Uterus (tissue), 4 donors: ENCODE data around the gene LKAAEAR1. TPM values are rescaled to one million over a fixed set of nuclear protein-coding genes. Genes with fewer than 3 reads are reported as not detected.

ENCODE experiments used
- DNase-seq, 2 donors: peaks; one replicate each; pipeline ENCODE4 v3.0.0-alpha.2; 2019 to 2020
- H3K27ac ChIP-seq, 2 donors: fragments of 200-600 bp; sonication (generic); 1 replicate in 1 of 2; 2 replicates in 1 of 2; pipeline ENCODE4 v1.5.1; 2016 to 2018
- H3K27me3 ChIP-seq, 2 donors: fragments of 200-600 bp; sonication (generic); one replicate each; pipeline ENCODE4 v1.5.1; 2018 to 2019; ENCODE audit warnings: control low read depth in 1 of 2
- H3K36me3 ChIP-seq, 2 donors: fragments of 200-600 bp; sonication (generic); one replicate each; pipeline ENCODE4 v1.5.1; 2019; ENCODE audit warnings: control low read depth in 1 of 2
- H3K4me1 ChIP-seq, 2 donors: fragments of 200-600 bp; sonication (generic); one replicate each; pipeline ENCODE4 v1.5.1; 2018 to 2019; ENCODE audit warnings: control low read depth in 1 of 2
- H3K4me3 ChIP-seq, 2 donors: fragments of 200-600 bp; sonication (generic); 1 replicate in 1 of 2; 2 replicates in 1 of 2; pipeline ENCODE4 v1.5.1; 2018 to 2019; ENCODE audit warnings: mild to moderate bottlenecking in 1 of 2
- H3K9me3 ChIP-seq, 2 donors: fragments of 200-600 bp; sonication (generic); one replicate each; pipeline ENCODE4 v1.5.1; 2019; ENCODE audit warnings: control low read depth in 1 of 2
- POLR2A ChIP-seq, 2 donors: fragments of 450-650 bp; IDR thresholded peaks; one replicate each; pipeline ENCODE4 v1.6.1; 2016; ENCODE audit warnings: antibody characterized with exemption in 2 of 2, mild to moderate bottlenecking in 1 of 2, moderate library complexity in 1 of 2
- intact Hi-C: fragments of 100-400 bp; cut with DNase I; formaldehyde crosslinking; loops from one replicate; pipeline ENCODE4 v1.15.1; 2023; ENCODE audit warnings: low total_unique reads
- total RNA-seq, 4 donors: library from RNA; depleted of rRNA in 3 of 4; stranded (reverse); fragments of >200 nt in 3 of 4; gene quantifications; one replicate each; pipeline versions ENCODE4 v1.1.0 to v1.2.4, GENCODE V29; 2014 to 2023
- TF ChIP-seq, protein P1 (sequence below), 4 experiments: fragments of 200-600 bp in 2 of 4; fragments of 450-650 bp in 2 of 4; sonication (generic) in 2 of 4; IDR thresholded peaks; one replicate each; pipeline ENCODE4 v1.5.1; 2016 to 2019; ENCODE audit warnings: antibody characterized with exemption in 4 of 4, mild to moderate bottlenecking in 2 of 4, moderate library complexity in 1 of 4
- donor health status: DM: yes; HTN: yes; CAD: no.

Gene LKAAEAR1
- total RNA-seq, 4 donors from 2014 or later, result not detected

DNA sequence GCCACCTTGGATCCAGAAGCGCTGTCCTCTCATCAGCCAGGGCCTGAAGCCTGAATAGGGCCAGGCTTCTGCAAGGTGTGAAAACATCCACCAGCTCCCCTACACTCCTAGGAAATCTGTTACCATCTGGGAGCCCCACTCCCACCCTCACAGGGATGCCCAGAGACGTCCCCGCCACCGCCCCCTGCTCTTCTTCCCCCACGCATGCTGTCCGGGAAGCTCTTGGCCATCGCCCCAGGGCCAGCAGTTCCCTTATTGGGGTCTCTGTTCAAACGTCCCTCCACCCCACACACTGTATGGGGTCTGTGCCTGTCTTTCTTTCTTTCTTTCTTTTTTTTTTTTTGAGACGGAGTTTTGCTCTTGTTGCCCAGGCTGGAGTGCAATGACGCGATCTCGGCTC is 8.6 kb downstream of the LKAAEAR1 start:
- no peaks in the 10 kb centered on the region for H3K36me3 ChIP-seq
- peaks cover 0 to 17% of the 10 kb centered on the region in 2 donors for H3K27me3 ChIP-seq
- DNase-seq, result no peak
- TF ChIP-seq POLR2A (IDR thresholded peaks at IDR 0.05), result no peak
- TF ChIP-seq, protein P1, sequence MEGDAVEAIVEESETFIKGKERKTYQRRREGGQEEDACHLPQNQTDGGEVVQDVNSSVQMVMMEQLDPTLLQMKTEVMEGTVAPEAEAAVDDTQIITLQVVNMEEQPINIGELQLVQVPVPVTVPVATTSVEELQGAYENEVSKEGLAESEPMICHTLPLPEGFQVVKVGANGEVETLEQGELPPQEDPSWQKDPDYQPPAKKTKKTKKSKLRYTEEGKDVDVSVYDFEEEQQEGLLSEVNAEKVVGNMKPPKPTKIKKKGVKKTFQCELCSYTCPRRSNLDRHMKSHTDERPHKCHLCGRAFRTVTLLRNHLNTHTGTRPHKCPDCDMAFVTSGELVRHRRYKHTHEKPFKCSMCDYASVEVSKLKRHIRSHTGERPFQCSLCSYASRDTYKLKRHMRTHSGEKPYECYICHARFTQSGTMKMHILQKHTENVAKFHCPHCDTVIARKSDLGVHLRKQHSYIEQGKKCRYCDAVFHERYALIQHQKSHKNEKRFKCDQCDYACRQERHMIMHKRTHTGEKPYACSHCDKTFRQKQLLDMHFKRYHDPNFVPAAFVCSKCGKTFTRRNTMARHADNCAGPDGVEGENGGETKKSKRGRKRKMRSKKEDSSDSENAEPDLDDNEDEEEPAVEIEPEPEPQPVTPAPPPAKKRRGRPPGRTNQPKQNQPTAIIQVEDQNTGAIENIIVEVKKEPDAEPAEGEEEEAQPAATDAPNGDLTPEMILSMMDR (IDR thresholded peaks at IDR 0.05), result no peak
- intact Hi-C loops, result no loop called here
- no peak overlapping the region for H3K27ac ChIP-seq
- peaks cover 5 to 10% of the 10 kb centered on the region in 2 donors for H3K4me1 ChIP-seq
- H3K9me3 ChIP-seq, result no peaks in the 10 kb centered on the region
- H3K4me3 ChIP-seq, result no peak overlapping the region

DNA sequence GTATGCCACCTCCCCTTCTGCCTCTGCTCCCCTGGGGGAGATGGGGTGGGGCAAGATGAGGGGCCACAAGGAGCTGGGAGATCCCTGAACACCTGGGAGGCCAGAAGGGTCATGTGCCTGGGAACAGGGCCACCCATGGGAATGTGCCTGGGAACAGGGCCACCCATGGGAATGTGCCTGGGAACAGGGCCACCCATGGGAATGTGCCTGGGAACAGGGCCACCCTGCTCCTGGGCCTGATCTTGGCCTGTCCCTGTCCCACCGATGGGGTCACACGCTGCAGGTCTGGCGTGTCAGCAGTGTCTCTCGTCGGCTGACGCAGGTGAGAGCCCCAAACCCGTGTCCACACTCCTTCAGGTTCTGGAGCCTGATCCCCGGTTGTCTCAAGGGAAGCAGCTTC is 9.2 kb downstream of the LKAAEAR1 start:
- DNase-seq, result no peak
- intact Hi-C loops, result no loop called here
- TF ChIP-seq, protein P1 (IDR thresholded peaks at IDR 0.05), result no peak
- TF ChIP-seq POLR2A (IDR thresholded peaks at IDR 0.05), result no peak
- H3K27ac ChIP-seq, result no peak overlapping the region
- peaks cover 0 to 17% of the 10 kb centered on the region in 2 donors for H3K27me3 ChIP-seq
- H3K4me1 ChIP-seq, result peaks cover 5 to 10% of the 10 kb centered on the region in 2 donors
- no peaks in the 10 kb centered on the region for H3K9me3 ChIP-seq
- H3K4me3 ChIP-seq, result no peak overlapping the region
- H3K36me3 ChIP-seq, result no peaks in the 10 kb centered on the region

DNA sequence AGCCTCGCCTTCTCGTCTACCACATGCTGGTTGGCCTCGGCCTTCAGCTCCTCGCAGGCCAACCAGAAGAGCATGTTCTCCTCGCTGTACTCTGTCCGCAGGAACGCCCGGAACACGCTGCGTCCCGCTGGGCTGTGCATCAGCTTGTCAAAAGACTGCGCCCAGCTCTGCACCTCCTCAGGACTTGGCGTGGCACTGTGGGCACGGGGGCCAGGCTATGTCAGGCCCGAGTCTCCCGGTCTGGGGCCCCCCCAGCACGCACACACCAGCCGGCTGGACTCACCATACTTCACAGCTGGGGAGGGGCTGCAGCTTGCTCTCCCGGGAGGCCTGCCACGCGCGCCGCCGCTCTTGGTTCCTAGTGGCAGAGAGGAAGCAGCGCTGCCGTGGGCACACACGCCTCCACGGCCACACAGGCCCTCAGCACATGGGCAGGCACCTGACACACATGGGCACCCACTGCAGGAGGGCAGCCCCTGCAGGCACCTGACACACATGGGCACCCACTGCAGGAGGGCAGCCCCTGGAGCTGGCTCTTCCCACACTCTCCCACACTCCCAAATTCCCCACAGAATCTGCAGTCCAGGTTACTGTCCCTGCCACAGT is 9.9 kb downstream of the LKAAEAR1 start:
- Histone ChIP-seq H3K27me3 (peaks cover 0 to 15% of the 10 kb centered on the region in 2 donors), H3K36me3 (no peaks in the 10 kb centered on the region), H3K9me3 (no peaks in the 10 kb centered on the region), H3K27ac (no peak overlapping the region), H3K4me1 (peaks cover 3 to 9% of the 10 kb centered on the region in 2 donors), H3K4me3 (no peak overlapping the region)
- TF ChIP-seq POLR2A (IDR thresholded peaks at IDR 0.05), result no peak
- TF ChIP-seq, protein P1 (IDR thresholded peaks at IDR 0.05), result no peak
- intact Hi-C loops, result no loop called here
- DNase-seq, result no peak

DNA sequence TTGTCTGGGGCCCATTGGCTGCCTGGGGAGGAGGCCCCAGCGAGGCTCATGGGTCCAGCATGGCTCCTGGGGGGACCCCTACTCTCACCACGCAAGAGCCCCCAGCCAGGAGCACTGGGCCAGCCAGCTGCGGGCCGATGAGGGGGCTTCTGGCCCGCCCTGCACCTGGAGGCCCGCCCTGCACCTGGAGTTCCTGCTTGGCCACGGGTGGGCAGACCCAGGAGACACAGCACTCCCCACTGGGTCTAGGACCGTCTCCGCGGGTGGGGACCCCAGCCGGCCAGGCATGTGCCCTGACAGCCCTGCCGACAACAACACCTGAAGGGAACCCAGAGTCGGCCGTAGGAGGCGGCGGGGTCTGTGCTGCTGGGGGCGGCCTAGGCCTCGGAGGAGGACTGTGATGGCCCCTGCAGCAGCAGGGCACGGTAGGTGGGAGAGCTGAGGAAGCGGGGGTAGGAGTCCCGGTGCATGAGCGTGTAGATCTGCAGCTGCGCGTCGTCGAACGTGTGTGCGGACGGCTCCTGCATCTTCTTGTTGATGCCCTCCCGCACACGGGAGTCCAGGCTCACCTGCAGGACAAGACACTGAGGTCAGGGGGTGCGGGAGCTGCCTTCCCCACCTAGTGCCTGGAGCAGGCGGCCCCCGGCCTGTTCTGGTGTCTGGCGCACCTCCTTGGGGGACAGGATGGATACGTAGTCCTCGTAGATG is 10.6 kb downstream of the LKAAEAR1 start:
- H3K27me3 ChIP-seq, result peaks cover 0 to 12% of the 10 kb centered on the region in 2 donors
- intact Hi-C loops, result no loop called here
- no peaks in the 10 kb centered on the region for H3K36me3 ChIP-seq

More for the DNA sequence above, 10.6 kb downstream of the LKAAEAR1 start:
- H3K27ac ChIP-seq, result no peak overlapping the region
- no peaks in the 10 kb centered on the region for H3K9me3 ChIP-seq
- DNase-seq, result no peak
- no peak overlapping the region for H3K4me3 ChIP-seq
- TF ChIP-seq POLR2A (IDR thresholded peaks at IDR 0.05), result no peak
- TF ChIP-seq, protein P1 (IDR thresholded peaks at IDR 0.05), result no peak
- peaks cover 0 to 2% of the 10 kb centered on the region in 2 donors for H3K4me1 ChIP-seq
